A673 (cell line): ENCODE data around the gene HERC2.

Experiments
- CTCF ChIP-seq: fragments of 300-800, 200-600 bp; sonication (generic); conservative IDR thresholded peaks from 2 replicates; pipeline ENCODE4 v1.5.1; 2017; ENCODE audit warnings: low read depth, mild to moderate bottlenecking, antibody characterized with exemption, low read length, moderate library complexity, mixed read lengths
- EZH2 ChIP-seq: fragments of 200-600 bp; sonication (generic); IDR thresholded peaks from 2 replicates; pipeline ENCODE4 v1.6.1; 2017; ENCODE audit warnings: borderline replicate concordance, low read depth, mild to moderate bottlenecking, mixed read lengths, antibody characterized with exemption, low read length; ENCODE audit not compliant: poor library complexity, severe bottlenecking

DNA sequence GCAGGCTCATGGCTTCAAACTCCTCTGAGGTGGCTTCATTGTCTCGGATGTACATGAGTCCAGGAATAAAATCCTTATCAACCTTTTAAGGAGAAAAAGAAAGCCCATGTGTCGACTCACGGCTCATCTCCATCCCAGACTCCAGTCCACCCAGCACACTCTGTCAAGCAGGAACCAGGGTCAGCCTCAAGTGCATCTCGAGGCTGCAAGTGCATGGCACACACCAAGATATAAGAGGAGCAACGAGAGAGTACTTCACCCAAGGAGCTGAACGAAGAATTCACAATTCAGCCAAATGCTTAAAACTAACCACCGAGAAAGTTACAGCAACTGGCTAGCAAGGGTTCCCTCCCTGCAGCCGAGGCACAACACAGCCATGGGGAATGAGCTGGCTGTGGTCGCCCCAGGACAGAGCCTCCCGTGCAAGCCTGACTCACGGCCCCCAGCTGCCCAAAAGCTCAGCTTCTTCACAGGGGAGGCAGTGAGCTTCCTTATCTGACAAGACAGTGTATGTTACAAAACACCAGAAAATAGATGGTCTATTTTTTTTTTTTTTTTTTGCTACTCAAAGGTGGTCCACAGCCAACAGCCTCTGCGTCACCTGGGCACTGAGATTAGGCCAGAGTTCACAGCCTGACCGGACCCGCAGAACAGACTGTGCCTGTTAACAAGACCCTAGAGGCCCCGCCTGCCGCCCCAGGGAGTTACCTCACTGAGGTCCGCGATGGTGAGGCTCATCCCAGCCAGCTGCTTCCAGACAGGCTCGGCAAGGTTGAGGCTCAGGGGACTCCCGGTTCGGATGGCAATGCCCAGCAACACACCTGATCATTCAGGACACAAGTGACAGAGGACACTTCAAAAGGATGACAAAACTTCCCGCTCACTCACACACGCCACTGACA, 207.0 kb downstream of the HERC2 start:
- no peak for TF ChIP-seq CTCF
- TF ChIP-seq EZH2 = no peak
